ENCODE measurements around the gene CACNA1F. TPM values are rescaled to one million over a fixed set of nuclear protein-coding genes. Genes with fewer than 3 reads are reported as not detected.

CACNA1F gene
- total RNA-seq, 1 donor from 2014 or later, result 3.0 TPM

DNA sequence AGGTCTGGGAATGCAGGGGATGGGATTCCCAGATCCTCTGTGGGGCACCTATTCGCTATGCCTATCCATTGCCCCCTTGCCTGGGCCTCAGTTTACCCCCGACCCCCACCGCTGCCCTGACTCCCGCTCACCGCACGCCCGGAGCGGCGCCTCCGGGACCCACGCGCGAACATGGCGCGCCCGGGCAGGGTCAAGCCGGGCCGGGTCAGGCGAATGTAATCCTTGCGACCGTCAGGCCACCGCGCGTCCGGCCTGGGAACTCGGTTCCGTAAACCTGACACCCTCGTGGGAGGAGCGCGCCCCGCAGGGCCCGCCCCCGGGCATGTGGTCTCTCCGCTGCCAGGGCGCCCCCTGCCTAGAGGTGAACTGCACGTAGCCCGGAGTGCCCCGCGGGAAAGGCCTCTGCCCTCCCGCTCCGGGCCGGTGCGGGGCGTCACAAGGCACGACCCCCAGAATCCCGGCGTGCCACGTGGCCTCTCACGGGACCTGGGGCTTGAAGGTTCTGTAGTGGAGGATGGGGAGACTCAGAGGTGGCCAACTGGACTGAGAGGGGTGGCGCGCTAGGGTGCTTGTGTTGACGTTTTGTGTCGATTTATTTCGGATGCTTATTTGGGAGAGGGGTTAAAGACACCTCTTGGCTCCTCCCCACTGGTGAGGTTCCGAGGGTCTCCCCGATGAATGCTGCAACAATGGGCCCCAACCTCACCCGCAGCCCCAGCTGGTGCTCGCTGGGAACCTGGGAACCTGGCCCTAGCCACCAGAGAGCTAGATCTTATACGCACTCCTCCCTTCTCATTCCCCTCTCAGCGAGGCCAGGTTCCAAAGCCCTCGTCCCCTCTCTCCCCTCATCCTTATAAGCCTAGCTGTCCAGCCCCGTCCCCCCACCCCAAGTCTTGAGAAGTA lies 46.8 kb downstream of the CACNA1F start, which contains the start of gene PRICKLE3:
PRICKLE3 (minus strand) TSS at position 249 of the 903 bp plus-strand sequence; CDS start at position 173, 76 bp downstream.
- H3K27ac Mint-ChIP-seq, result peak within 1 kb of the TSS; percentile 82
- H3K4me1 Mint-ChIP-seq, result peaks cover 34% of the 10 kb centered on the region
- no peaks in the 10 kb centered on the region for H3K9me3 Mint-ChIP-seq
- H3K36me3 Mint-ChIP-seq (ENCODE audit: low read depth), result peaks cover 10% of the 10 kb centered on the region
- intact Hi-C loops (cut with micrococcal nuclease), result loop anchor here (1.0 kb wide), 2 partner anchors 14 to 20 kb away; no protein-coding TSS in a partner anchor
- DNase-seq (peak; percentile 68), ATAC-seq (ENCODE audit: low read depth) (peak; percentile 25)
- TF ChIP-seq, protein P1, sequence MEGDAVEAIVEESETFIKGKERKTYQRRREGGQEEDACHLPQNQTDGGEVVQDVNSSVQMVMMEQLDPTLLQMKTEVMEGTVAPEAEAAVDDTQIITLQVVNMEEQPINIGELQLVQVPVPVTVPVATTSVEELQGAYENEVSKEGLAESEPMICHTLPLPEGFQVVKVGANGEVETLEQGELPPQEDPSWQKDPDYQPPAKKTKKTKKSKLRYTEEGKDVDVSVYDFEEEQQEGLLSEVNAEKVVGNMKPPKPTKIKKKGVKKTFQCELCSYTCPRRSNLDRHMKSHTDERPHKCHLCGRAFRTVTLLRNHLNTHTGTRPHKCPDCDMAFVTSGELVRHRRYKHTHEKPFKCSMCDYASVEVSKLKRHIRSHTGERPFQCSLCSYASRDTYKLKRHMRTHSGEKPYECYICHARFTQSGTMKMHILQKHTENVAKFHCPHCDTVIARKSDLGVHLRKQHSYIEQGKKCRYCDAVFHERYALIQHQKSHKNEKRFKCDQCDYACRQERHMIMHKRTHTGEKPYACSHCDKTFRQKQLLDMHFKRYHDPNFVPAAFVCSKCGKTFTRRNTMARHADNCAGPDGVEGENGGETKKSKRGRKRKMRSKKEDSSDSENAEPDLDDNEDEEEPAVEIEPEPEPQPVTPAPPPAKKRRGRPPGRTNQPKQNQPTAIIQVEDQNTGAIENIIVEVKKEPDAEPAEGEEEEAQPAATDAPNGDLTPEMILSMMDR (IDR thresholded peaks at IDR 0.05), result no peak
- H3K27me3 Mint-ChIP-seq, result no peaks in the 10 kb centered on the region
- H3K4me3 Mint-ChIP-seq, result peak within 1 kb of the TSS; percentile 79
- ChIA-PET POLR2A (interaction anchor here (0.6 to 0.9 kb wide), 3 partner anchors 23 to 1340 kb away, joined by 3 to 8 read pairs (median 3); no protein-coding TSS in a partner anchor), CTCF (no interaction called here)

DNA sequence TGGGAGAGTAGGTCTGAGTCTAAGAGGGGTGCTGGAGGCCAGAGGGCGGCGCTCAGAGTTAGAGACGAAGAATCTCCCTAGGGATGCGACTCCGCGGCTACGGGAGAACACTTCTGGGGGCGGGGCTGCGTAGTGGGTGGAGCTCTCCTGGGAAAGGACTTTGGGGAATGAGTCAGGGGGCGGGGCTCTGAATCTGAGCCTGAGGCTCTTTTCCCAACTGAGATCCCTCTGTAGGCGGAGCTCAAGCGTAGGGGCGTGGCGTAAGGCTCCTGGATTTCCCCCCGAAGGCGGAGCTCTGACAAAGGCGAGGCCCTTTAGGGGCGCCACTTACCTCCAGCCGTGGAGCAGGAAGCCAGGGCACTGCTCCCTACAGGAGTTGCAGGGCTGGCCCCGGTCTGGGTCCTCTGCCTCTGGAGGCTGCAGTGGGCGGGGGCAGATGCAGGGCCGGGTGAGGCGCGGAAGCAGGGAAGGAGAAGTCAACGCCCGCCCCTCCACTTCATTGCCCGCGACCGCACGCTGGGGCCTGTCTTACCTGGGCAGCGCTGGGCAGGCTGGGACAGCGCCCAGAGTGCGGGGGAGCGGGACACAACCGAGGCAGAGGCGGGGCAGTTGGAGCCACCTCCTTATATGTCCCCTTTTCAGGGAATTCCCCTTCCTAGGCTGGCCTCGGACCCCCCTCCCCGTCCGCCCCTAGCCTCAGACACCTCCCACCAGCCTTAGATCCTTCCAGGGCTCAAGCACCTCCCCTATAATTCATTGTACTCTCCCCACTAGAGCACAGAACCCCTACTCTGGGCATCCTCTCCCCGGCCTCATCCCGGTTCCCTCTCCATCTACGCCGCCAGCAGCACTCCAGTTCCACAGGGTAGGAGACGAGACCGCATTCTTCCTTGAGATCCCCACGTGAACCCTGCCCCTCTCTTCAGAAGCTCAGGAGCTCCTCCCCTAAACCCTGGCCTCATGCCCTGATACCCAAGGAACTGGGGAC lies 48.6 kb downstream of the CACNA1F start:
- H3K9me3 Mint-ChIP-seq, result no peaks in the 10 kb centered on the region
- peak overlapping the region; percentile 82 for H3K27ac Mint-ChIP-seq
- H3K4me3 Mint-ChIP-seq, result peak overlapping the region; percentile 79
- no peaks in the 10 kb centered on the region for H3K27me3 Mint-ChIP-seq
- H3K36me3 Mint-ChIP-seq (ENCODE audit: low read depth), result peaks cover 18% of the 10 kb centered on the region
- CTCF ChIA-PET, result no interaction called here
- DNase-seq (peak; percentile 24), ATAC-seq (ENCODE audit: low read depth) (peak; percentile 54)
- intact Hi-C loops (cut with micrococcal nuclease), result no loop called here
- POLR2A ChIA-PET, result interaction anchor here (0.6 to 1.6 kb wide), 5 partner anchors 12 to 105 kb away, joined by 3 to 7 read pairs (median 4); partner anchors contain the start of gene WDR45
- H3K4me1 Mint-ChIP-seq, result peaks cover 21% of the 10 kb centered on the region
- TF ChIP-seq, protein P1 (IDR thresholded peaks at IDR 0.05), result no peak

DNA sequence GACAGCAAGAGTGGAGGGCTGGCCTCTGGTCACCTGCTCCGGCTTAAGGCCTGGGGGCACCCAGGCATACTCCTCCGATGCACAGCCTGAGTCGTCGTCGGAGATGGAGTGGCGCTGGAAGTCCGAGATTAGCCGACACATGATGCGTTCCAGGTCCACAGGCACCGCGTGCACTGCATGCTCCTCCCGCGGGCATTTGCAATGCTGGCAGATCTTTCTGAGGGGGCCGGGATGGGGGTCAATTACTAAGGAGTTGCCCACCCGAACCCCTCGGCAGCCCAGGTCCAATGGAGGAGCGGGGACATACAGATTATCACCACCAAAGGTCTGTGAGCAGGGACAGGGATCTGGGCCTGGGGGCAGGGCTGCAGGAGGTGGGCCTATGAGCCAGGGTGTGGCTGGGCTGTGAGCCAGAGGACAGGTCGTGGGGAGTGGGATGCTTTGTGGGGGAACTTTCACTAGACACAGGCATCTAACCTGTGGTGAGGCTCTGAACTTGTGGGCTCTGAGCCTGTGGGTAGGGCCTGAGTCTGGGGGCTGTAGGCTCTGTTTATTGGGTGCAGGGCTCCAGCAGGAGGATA lies 49.3 kb downstream of the CACNA1F start:
- Mint-ChIP-seq H3K9me3 (no peaks in the 10 kb centered on the region), H3K4me3 (peak overlapping the region; percentile 79), H3K27me3 (no peaks in the 10 kb centered on the region), H3K4me1 (peaks cover 18% of the 10 kb centered on the region), H3K27ac (no peak overlapping the region), H3K36me3 (ENCODE audit: low read depth) (peaks cover 26% of the 10 kb centered on the region)
- ChIA-PET CTCF (no interaction called here), POLR2A (interaction anchor here (0.6 to 1.6 kb wide), 3 partner anchors 17 to 104 kb away, joined by 3 to 7 read pairs (median 6); partner anchors contain the start of gene WDR45)
- no peak for ATAC-seq (ENCODE audit: low read depth)
- no peak for DNase-seq
- intact Hi-C loops (cut with micrococcal nuclease), result no loop called here
- TF ChIP-seq, protein P1 (IDR thresholded peaks at IDR 0.05), result no peak

DNA sequence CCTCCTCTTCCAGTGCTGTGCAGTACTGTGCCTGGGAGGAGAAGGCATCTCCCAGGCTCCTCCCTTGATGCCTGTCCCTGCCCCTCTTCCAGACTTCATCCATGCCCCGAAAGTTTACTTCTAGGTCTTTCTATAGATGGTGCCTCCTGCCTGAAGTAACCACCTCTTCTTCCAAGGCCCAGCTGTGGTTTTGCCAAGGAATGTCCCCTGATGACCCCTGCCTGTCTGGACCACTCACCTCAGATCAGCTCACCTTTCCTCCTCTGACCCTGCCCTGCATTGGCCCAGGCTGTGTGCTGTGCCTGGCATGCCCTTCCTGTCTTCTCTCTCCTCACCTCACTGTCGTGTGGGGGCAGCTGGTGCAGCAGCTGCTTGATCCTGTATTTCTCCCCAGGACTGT lies 53.8 kb downstream of the CACNA1F start:
- no peak overlapping the region for H3K4me3 Mint-ChIP-seq
- ChIA-PET CTCF (no interaction called here), POLR2A (interaction anchor here (0.5 to 1.6 kb wide), 2 partner anchors 8 to 13 kb away, joined by 4 to 6 read pairs; partner anchors contain the start of gene PLP2)
- H3K9me3 Mint-ChIP-seq, result no peaks in the 10 kb centered on the region
- TF ChIP-seq, protein P1 (IDR thresholded peaks at IDR 0.05), result no peak
- ATAC-seq (ENCODE audit: low read depth), result no peak
- intact Hi-C loops (cut with micrococcal nuclease), result no loop called here
- H3K36me3 Mint-ChIP-seq (ENCODE audit: low read depth), result peaks cover 55% of the 10 kb centered on the region
- peaks cover 19% of the 10 kb centered on the region for H3K4me1 Mint-ChIP-seq
- H3K27me3 Mint-ChIP-seq, result no peaks in the 10 kb centered on the region
- DNase-seq, result no peak
- no peak overlapping the region for H3K27ac Mint-ChIP-seq
